SK-N-SH (cell line): ENCODE results near the gene PRKCG. TPM values are rescaled to one million over a fixed set of nuclear protein-coding genes. Genes with fewer than 3 reads are reported as not detected.
A peak's percentile ranks its signal among the peaks of the same experiment; 100 is the strongest.

ENCODE experiments used
- CTCF ChIA-PET: fragments of 300-600, 350-600 bp; formaldehyde crosslinking; extraction: SDS; loops from one replicate; lab custom pipeline; 2021; lab: Yijun Ruan, JAX
- POLR2A ChIA-PET: fragments of 350-600 bp; sonication (Branson Sonifier 250); formaldehyde crosslinking; extraction: SDS; loops from one replicate; lab custom pipeline; 2020; ENCODE audit warnings: antibody characterized with exemption, inconsistent platforms; lab: Yijun Ruan, JAX
- DNase-seq: peaks from one replicate; pipeline ENCODE4 v3.0.0; 2012
- H2AFZ ChIP-seq: fragments of 200-600 bp; sonication (generic); 2 replicates; pipeline ENCODE4 v1.8.1; 2016; ENCODE audit warnings: antibody characterized with exemption, mild to moderate bottlenecking, low read depth
- H3F3A ChIP-seq: fragments of 200-600 bp; sonication (generic); replicated peaks from 2 replicates; pipeline ENCODE3; 2016; ENCODE audit warnings: antibody characterized with exemption, mild to moderate bottlenecking; ENCODE audit not compliant: insufficient read depth
- H3K27ac ChIP-seq, 2 experiments: fragments of 200-500 bp in 1 of 2; fragments of 200-600 bp in 1 of 2; sonication (Bioruptor generic) in 1 of 2; sonication (generic), shearing (Covaris generic) in 1 of 2; 2 replicates each; pipeline versions ENCODE4 v1.5.1 to v1.6.1; 2014 to 2016; ENCODE audit warnings: low read depth in 2 of 2, inconsistent platforms in 1 of 2, low read length in 1 of 2, mild to moderate bottlenecking in 1 of 2, mixed read lengths in 1 of 2
- H3K27me3 ChIP-seq: fragments of 200-600 bp; sonication (generic), shearing (Covaris generic); 2 replicates; pipeline ENCODE4 v1.6.1; 2016; ENCODE audit warnings: mixed run types; ENCODE audit not compliant: insufficient read depth
- H3K36me3 ChIP-seq, 2 experiments: fragments of 200-500 bp in 1 of 2; fragments of 200-600 bp in 1 of 2; sonication (Bioruptor generic) in 1 of 2; sonication (generic) in 1 of 2; replicated peaks in 1 of 2; 2 replicates each; pipeline versions ENCODE3 to v1.5.1; 2014 to 2016; ENCODE audit warnings: low read length in 1 of 2, mild to moderate bottlenecking in 1 of 2; ENCODE audit not compliant: insufficient read depth in 2 of 2, control insufficient read depth in 1 of 2
- H3K4me1 ChIP-seq, 2 experiments: fragments of 200-500 bp in 1 of 2; fragments of 200-600 bp in 1 of 2; sonication (Bioruptor generic) in 1 of 2; sonication (generic), shearing (Covaris generic) in 1 of 2; 2 replicates each; pipeline versions ENCODE4 v1.5.1 to v1.6.1; 2014 to 2016; ENCODE audit warnings: low read depth in 1 of 2, low read length in 1 of 2, mixed run types in 1 of 2; ENCODE audit not compliant: insufficient read depth in 2 of 2, control insufficient read depth in 1 of 2
- H3K4me2 ChIP-seq: fragments of 200-600 bp; sonication (generic), shearing (Covaris generic); 2 replicates; pipeline ENCODE4 v1.6.1; 2017; ENCODE audit warnings: mixed run types
- H3K4me3 ChIP-seq, 2 experiments: fragments of 200-500 bp in 1 of 2; fragments of 200-600 bp in 1 of 2; sonication (Bioruptor generic) in 1 of 2; sonication (generic), shearing (Covaris generic) in 1 of 2; 2 replicates each; pipeline versions ENCODE4 v1.5.1 to v1.8.1; 2014 to 2016; ENCODE audit warnings: low read depth in 2 of 2, inconsistent platforms in 1 of 2, low read length in 1 of 2, mild to moderate bottlenecking in 1 of 2, mixed read lengths in 1 of 2, moderate library complexity in 1 of 2
- H3K79me2 ChIP-seq: fragments of 200-600 bp; sonication (generic); 2 replicates; pipeline ENCODE4 v1.8.1; 2017; ENCODE audit warnings: mild to moderate bottlenecking; ENCODE audit not compliant: insufficient read depth
- H3K9ac ChIP-seq: fragments of 200-600 bp; sonication (generic); 2 replicates; pipeline ENCODE4 v1.6.1; 2017; ENCODE audit warnings: mixed run types
- H3K9me2 ChIP-seq: fragments of 200-600 bp; sonication (generic); 2 replicates; pipeline ENCODE4 v1.6.1; 2017; ENCODE audit warnings: mixed run types
- H3K9me3 ChIP-seq: fragments of 200-600 bp; sonication (generic); 2 replicates; pipeline ENCODE4 v1.6.1; 2017; ENCODE audit warnings: mixed run types, mild to moderate bottlenecking, moderate library complexity
- H4K20me1 ChIP-seq: fragments of 200-600 bp; sonication (generic); 2 replicates; pipeline ENCODE4 v1.6.1; 2017; ENCODE audit warnings: mild to moderate bottlenecking, mixed run types; ENCODE audit not compliant: insufficient read depth
- ELF1 ChIP-seq: IDR thresholded peaks from 2 replicates; pipeline ENCODE4 v1.4.0; 2012
- FOSL2 ChIP-seq: IDR thresholded peaks from 2 replicates; pipeline ENCODE4 v1.4.0; 2012; ENCODE audit warnings: low read depth, mild to moderate bottlenecking, moderate library complexity, borderline replicate concordance
- FOXJ3 ChIP-seq: sonication (generic); formaldehyde crosslinking; IDR thresholded peaks from 2 replicates; pipeline ENCODE4 v1.5.1; 2020; ENCODE audit warnings: mild to moderate bottlenecking, missing genetic modification reagents
- FOXM1 ChIP-seq: IDR thresholded peaks from 2 replicates; pipeline ENCODE4 v1.4.0; 2012; ENCODE audit warnings: low read depth, mild to moderate bottlenecking
- MAX ChIP-seq: IDR thresholded peaks from 2 replicates; pipeline ENCODE4 v1.4.0; 2012; ENCODE audit warnings: low read depth
- MEF2A ChIP-seq: IDR thresholded peaks from 2 replicates; pipeline ENCODE4 v1.4.0; 2012; ENCODE audit warnings: low read depth, borderline replicate concordance
- NFIC ChIP-seq: IDR thresholded peaks from 2 replicates; pipeline ENCODE4 v1.4.0; 2012; ENCODE audit warnings: borderline replicate concordance
- NRF1 ChIP-seq: IDR thresholded peaks from 2 replicates; pipeline ENCODE4 v1.6.1; 2012; ENCODE audit warnings: low read depth, mild to moderate bottlenecking, low read length
- RFX5 ChIP-seq: IDR thresholded peaks from 2 replicates; pipeline ENCODE4 v1.6.1; 2012; ENCODE audit warnings: mild to moderate bottlenecking, improper control_type of control experiment, low read length
- SMC3 ChIP-seq: IDR thresholded peaks from 2 replicates; pipeline ENCODE4 v1.6.1; 2012; ENCODE audit warnings: low read depth, low read length, improper control_type of control experiment
- TCF12 ChIP-seq: IDR thresholded peaks from 2 replicates; pipeline ENCODE4 v1.4.0; 2012
- USF1 ChIP-seq: IDR thresholded peaks from 2 replicates; pipeline ENCODE4 v1.4.0; 2012; ENCODE audit warnings: low read depth, borderline replicate concordance
- YY1 ChIP-seq: IDR thresholded peaks from 2 replicates; pipeline ENCODE4 v1.4.0; 2012; ENCODE audit warnings: low read depth, mild to moderate bottlenecking
- WGBS: methylation state at CpG from one replicate; pipeline ENCODE4 v1.1.6; 2017; ENCODE audit warnings: low lambda C conversion rate; 5-methylcytosine and 5-hydroxymethylcytosine counted together
- polyA plus RNA-seq, 3 experiments: library from polyadenylated mRNA; depleted of rRNA; stranded (reverse); fragments of >200 nt; gene quantifications; 2 replicates each; pipeline ENCODE4 v1.2.3, GENCODE V29; 2012
- TF ChIP-seq, protein P1 (sequence below): IDR thresholded peaks from 2 replicates; pipeline ENCODE4 v1.6.1; 2012; ENCODE audit warnings: mild to moderate bottlenecking, low read depth, low read length, moderate library complexity

Gene PRKCG
- polyA plus RNA-seq, 1 of the 3 experiments (the other 2 are of a cell fraction) = 0.08 TPM

DNA sequence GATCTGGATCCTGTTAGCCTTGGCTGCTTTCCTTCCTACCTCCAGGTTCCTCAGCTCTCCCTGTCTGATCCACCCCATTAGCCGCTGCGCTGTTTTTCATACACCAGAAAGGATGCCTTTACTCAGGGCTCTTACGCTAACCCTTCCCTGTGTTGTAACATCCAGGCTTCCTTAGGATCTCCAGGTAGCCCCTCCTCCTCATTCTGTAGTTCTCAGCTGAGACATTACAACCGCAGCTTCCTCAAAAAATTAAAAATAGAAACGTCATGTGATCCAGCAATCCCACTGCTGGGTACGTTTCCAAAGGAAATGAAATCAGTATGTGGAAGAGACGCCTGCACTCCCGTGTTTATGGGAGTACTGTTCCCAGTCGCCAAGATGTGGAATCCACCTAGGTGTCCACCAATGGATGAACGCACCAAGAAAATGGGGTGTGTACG lies 32.7 kb upstream of the PRKCG start:
- Histone ChIP-seq H3K9ac (peak overlapping the region; percentile 50; the same call in 1 of the 2 replicates), H3K4me3 (0 out of 4 replicates have a peak overlapping the region, but pooled peaks of 1 of the 2 experiments have one; percentile 6), H2AFZ (peak overlapping the region; percentile 86; the same call in 1 of the 2 replicates), H3F3A (peaks cover 4% of the 10 kb centered on the region), H3K79me2 (no peaks in the 10 kb centered on the region), H3K4me1 (no peaks in the 10 kb centered on the region), H3K36me3 (no peaks in the 10 kb centered on the region), H3K9me3 (no peaks in the 10 kb centered on the region), H3K27me3 (no peaks in the 10 kb centered on the region), H3K4me2 (peak overlapping the region; percentile 58; the same call in 1 of the 2 replicates), H3K9me2 (no peaks in the 10 kb centered on the region), H4K20me1 (no peaks in the 10 kb centered on the region), H3K27ac (peak overlapping the region; percentile 20 to 85; a peak in 3 of 4 replicates)
- 38% methylated on average over 11 of the region's 11 CpGs for WGBS
- POLR2A ChIA-PET = no interaction called here
- CTCF ChIA-PET = interaction anchor here (1.0 to 13.4 kb wide), 5 partner anchors 17 to 181 kb away, joined by 3 to 128 read pairs (median 11); no protein-coding TSS in a partner anchor
- DNase-seq = no peak
- TF ChIP-seq RFX5 = no peak
- peak; percentile 72; the same call in 1 of the 2 replicates for TF ChIP-seq USF1
- TF ChIP-seq FOSL2 = no peak
- no peak for TF ChIP-seq YY1
- peak; percentile 42; the same call in 1 of the 2 replicates for TF ChIP-seq ELF1
- TF ChIP-seq TCF12 = peak; percentile 47; the same call in 1 of the 2 replicates
- no peak for TF ChIP-seq FOXJ3 (CRISPR knock-in tag)
- TF ChIP-seq MAX = no peak
- peak; percentile 89 for TF ChIP-seq MEF2A
- TF ChIP-seq SMC3 = no peak
- TF ChIP-seq NFIC = 0 out of 2 replicates have a peak, but pooled peaks have one; percentile 11

DNA sequence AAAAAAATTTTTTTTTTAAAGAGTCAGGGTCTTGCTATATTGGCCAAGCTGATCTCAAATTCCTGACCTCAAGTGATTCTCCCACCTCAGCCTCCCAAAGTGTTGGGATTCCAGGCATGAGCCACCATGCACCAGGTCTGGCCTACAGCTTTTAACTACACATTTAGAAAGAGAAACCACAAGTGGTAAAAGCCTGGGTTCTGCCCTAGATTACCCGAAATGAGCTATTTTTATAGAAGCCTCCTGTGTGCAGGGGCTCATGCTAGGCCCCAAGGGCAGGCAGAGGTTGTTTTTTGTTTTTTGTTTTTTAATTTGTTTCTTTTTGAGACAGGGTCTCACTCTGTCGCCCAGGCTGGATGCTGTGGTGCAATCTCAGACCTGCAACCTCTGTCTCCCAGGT lies 28.3 kb upstream of the PRKCG start:
- no peak for DNase-seq
- POLR2A ChIA-PET = no interaction called here
- 65% methylated on average over 2 of the region's 2 CpGs for WGBS

More for the DNA sequence above, 28.3 kb upstream of the PRKCG start:
- Histone ChIP-seq H3K4me1 (no peaks in the 10 kb centered on the region), H3K9ac (no peak overlapping the region), H3K27ac (no peak overlapping the region), H3F3A (no peaks in the 10 kb centered on the region), H3K9me2 (no peaks in the 10 kb centered on the region), H3K4me3 (no peak overlapping the region), H2AFZ (no peak overlapping the region), H3K36me3 (no peaks in the 10 kb centered on the region), H3K27me3 (no peaks in the 10 kb centered on the region), H3K9me3 (no peaks in the 10 kb centered on the region), H3K4me2 (no peak overlapping the region), H3K79me2 (no peaks in the 10 kb centered on the region), H4K20me1 (no peaks in the 10 kb centered on the region)
- CTCF ChIA-PET = interaction anchor here (0.7 to 13.4 kb wide), 12 partner anchors 9 to 1059 kb away, joined by 3 to 128 read pairs (median 4); partner anchors contain the start of gene PRKCG
- TF ChIP-seq YY1 (no peak), NRF1 (no peak), FOXM1 (no peak)
- TF ChIP-seq, protein P1, sequence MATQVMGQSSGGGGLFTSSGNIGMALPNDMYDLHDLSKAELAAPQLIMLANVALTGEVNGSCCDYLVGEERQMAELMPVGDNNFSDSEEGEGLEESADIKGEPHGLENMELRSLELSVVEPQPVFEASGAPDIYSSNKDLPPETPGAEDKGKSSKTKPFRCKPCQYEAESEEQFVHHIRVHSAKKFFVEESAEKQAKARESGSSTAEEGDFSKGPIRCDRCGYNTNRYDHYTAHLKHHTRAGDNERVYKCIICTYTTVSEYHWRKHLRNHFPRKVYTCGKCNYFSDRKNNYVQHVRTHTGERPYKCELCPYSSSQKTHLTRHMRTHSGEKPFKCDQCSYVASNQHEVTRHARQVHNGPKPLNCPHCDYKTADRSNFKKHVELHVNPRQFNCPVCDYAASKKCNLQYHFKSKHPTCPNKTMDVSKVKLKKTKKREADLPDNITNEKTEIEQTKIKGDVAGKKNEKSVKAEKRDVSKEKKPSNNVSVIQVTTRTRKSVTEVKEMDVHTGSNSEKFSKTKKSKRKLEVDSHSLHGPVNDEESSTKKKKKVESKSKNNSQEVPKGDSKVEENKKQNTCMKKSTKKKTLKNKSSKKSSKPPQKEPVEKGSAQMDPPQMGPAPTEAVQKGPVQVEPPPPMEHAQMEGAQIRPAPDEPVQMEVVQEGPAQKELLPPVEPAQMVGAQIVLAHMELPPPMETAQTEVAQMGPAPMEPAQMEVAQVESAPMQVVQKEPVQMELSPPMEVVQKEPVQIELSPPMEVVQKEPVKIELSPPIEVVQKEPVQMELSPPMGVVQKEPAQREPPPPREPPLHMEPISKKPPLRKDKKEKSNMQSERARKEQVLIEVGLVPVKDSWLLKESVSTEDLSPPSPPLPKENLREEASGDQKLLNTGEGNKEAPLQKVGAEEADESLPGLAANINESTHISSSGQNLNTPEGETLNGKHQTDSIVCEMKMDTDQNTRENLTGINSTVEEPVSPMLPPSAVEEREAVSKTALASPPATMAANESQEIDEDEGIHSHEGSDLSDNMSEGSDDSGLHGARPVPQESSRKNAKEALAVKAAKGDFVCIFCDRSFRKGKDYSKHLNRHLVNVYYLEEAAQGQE = no peak
